GM19239 (cell line): ENCODE results near the gene FAM174C.

Experiments used
- DNase-seq: peaks from one replicate; pipeline ENCODE4 v3.0.0; 2011; ENCODE audit warnings: low spot score; ENCODE audit not compliant: insufficient read length
- FAIRE-seq: peaks from 2 replicates; lab custom pipeline; 2011; peaks lifted over from hg19 to GRCh38; lab: Jason Lieb, UNC

FAM174C gene

GRCh38 chr19:1249298-1249989 lies 25.9 kb upstream of the FAM174C start:
- DNase-seq (peak; percentile 96), FAIRE-seq (peak; percentile 57)

- DNase-seq: no peak
- FAIRE-seq: no peak
These were observed 25.3 kb upstream of the FAM174C start for GRCh38 chr19:1249990-1250436.

- FAIRE-seq (no peak), DNase-seq (no peak)
These were observed 24.7 kb upstream of the FAM174C start for GRCh38 chr19:1250437-1251260.

GRCh38 chr19:1251330-1252220 lies 23.8 kb upstream of the FAM174C start:
- DNase-seq: no peak
- FAIRE-seq: peak; percentile 86

- no peak for FAIRE-seq
- DNase-seq: no peak
These were observed 23.0 kb upstream of the FAM174C start for GRCh38 chr19:1252221-1252820.

DNA sequence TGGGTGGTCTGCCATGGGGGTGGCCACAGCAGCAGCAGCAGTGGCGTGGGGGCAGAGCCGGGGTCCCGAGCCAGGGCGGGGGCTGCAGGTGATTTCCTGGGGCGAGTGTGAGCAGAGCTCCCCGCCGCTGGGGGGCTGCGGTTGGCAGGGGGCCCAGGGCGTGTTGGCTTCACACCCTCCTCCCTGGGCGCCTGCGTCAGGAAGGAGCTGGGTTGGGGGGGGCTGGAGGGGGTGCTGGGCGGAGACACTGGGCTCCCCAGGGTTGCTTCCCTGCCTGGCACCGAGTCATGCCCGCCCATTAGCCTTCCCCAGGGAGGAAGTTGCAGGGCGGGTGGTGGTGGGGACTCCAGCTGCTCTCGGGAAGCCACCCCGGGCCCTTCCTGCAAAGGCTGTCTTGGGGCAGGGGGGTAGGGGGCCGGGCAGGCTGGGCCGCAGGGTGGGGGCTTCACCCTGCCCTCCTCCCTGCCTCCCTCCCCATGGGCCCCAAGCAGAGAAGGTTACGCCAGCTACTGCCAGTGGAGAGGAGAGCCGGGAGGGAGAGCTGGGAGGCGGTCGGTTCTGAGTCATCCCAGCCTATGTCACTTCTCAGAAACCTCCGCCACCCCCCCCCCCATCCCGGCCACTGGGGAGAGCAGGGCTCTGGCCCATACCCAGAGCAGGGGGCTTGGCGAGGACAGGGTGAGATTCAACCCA lies 22.4 kb upstream of the FAM174C start:
- DNase-seq: no peak
- FAIRE-seq: peak; percentile 92

DNA sequence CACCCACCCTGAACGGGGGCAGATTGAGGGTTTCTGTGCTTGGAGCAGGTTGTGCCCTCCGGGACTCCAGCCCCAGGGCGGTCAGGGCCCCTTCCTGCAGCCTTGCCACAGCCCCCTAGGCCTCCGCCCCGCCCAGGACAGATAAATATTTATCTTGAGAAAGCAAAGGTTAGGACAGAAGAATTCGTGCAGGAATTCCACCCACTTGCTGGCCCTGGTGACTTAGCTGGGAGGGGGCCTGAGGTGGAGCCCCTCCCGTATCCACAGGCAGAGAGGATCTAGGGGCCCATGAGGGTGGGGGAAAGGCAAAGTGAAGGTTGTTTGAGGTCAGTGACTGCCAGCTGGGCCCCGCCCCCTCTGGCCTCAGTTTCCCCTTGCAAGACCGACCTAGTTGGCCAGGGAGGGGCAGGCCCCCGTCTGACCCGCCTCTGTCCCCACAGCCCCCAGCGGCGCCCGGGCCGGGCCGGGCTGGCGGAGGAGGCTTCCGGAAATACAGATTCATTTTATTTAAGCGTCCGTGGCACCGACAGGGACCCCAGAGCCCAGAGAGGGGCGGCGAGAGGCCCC lies 21.7 kb upstream of the FAM174C start:
- FAIRE-seq: no peak
- no peak for DNase-seq

- no peak for FAIRE-seq
- no peak for DNase-seq
These were observed 21.2 kb upstream of the FAM174C start for GRCh38 chr19:1254081-1254527.

GRCh38 chr19:1254530-1255185 lies 20.7 kb upstream of the FAM174C start:
- DNase-seq (no peak), FAIRE-seq (no peak)

DNA sequence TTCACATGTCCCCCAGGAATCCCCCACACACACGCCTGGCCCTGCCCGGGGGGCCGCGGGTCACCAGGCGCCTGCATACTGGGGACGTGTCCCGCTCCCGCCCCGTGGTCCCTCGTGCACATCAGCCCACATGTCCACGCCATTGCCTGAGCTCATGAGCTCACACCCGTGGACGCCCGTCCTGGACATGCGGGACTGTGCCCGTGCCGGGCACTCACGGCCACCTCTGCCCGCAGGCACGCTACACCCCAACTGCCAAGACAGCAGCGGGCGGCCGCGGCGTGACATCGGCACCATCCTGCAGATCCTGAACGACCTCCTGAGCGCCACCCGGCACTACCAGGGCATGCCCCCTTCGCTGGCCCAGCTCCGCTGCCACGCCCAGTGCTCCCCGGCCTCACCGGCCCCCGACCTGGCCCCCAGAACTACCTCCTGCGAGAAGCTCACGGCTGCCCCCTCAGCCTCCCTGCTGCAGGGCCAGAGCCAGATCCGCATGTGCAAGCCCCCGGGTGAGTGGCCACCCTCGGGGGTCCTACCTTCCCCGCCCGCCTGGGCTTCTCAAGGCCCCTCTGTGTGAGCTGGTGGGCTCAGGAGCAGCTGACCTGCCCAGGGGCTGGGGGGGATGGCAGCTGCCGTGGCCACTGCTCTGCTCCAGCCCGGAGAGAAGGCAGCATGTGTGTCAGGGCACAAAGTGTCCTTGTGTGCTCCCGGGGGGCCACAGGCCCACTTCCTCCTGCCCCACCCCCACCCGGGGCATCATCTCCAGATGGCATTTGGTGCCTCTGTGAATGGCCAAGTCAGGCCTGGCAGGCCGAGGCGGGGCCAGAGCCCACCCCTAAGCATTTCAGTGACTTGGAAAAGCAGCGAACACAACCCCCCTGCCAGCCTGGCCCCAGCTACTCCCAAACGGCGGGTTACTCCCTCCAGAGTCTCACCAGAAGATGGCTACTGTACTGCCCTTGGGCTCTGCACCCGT lies 19.9 kb upstream of the FAM174C start:
- FAIRE-seq (no peak), DNase-seq (no peak)

DNA sequence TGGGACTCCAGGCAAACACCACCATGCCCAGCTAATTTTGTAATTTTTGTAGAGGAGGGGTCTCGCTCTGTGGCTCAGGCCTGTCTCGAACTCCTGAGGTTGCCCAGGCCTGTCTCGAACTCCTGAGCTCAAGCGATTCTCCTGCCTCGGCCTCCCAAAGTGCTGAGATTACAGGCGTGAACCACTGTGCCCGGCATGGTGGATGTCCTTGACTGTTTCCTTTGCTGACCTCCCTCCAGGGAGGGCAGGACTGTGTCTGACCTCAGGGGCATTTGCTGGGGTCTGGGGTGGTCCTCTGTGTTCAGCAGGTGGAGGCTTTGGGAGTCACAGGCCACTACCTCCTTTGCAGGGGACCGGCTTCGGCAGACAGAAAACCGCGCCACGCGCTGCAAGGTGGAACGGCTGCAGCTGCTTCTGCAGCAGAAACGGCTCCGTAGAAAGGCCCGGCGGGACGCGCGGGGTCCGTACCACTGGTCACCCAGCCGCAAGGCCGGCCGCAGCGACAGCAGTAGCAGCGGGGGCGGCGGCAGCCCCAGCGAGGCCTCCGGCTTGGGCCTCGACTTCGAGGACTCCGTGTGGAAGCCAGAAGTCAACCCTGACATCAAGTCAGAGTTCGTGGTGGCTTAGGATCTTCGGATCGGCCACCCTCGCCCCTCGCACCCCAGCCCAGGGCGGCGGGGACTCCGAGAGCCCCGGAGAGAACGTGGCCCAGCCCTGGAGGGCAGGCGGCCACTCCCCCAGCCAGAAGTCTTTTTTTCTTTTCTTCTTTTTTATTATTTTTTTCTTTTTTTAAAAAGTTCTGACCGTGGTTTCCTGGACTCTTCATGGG lies 18.5 kb upstream of the FAM174C start:
- FAIRE-seq (no peak), DNase-seq (no peak)

- FAIRE-seq: peak; percentile 48
- no peak for DNase-seq
These were observed 17.7 kb upstream of the FAM174C start for GRCh38 chr19:1257475-1258162.

GRCh38 chr19:1258163-1258492 lies 17.2 kb upstream of the FAM174C start:
- DNase-seq (no peak), FAIRE-seq (no peak)

DNA sequence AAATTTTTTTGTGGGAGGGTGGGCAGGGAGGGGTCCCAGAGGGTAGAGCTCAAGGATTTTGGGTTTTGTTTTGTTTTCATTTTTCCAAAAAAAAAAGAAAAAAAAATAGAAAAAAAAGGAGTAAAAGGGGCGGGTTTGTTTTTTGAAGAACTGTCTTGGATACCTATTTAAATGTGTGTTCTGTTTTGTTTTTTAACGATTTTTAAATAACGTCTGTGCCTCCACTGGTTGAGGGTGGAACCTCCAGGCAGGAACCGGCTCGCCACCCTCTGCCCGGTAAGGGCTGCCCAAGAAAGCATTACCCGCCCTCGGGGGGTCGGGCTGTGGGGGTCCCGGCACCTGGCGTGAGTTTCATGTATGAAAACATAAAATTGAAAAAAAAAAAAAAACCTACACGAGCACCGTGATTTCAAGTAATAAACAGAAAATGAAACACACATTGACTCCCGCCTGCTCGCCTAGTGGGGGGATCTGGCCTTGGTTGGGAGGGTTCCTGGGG lies 16.6 kb upstream of the FAM174C start:
- FAIRE-seq (no peak), DNase-seq (no peak)

- DNase-seq: peak; percentile 84
- FAIRE-seq: peak; percentile 91
These were observed 16.0 kb upstream of the FAM174C start for GRCh38 chr19:1259206-1259875.
